ENCODE data around the gene EPG5.
"Not testable (repeated sequence)": the region's sequence is repeated elsewhere in the genome, so short reads cannot be mapped to it uniquely, and the experiment has no call there.

The EPG5 gene

GRCh38 chr18:45836242-45837205 lies 130.6 kb downstream of the EPG5 start:
- no peak for DNase-seq

- no peak for DNase-seq
Measured at GRCh38 chr18:45835057-45835636, 132.0 kb downstream of the EPG5 start.

GRCh38 chr18:45834306-45834705 lies 132.8 kb downstream of the EPG5 start:
- DNase-seq: no peak

GRCh38 chr18:45833846-45834245 lies 133.3 kb downstream of the EPG5 start:
- DNase-seq: no peak

- no peak for DNase-seq
Measured at GRCh38 chr18:45830917-45831316, 136.2 kb downstream of the EPG5 start.

GRCh38 chr18:45829855-45830254 lies 137.3 kb downstream of the EPG5 start:
- no peak for DNase-seq

- DNase-seq: no peak
Measured at GRCh38 chr18:45828917-45829811, 138.0 kb downstream of the EPG5 start.

- not testable (repeated sequence) for DNase-seq
Measured at GRCh38 chr18:45826716-45827115, 140.4 kb downstream of the EPG5 start.

GRCh38 chr18:45826084-45826483 lies 141.0 kb downstream of the EPG5 start:
- DNase-seq: no peak

- DNase-seq: no peak
Measured at GRCh38 chr18:45825258-45826044, 141.7 kb downstream of the EPG5 start, which contains the start of gene SIGLEC15. Gene SIGLEC15, plus strand, starts transcription at chr18:45825675. Its CDS starts 54 bp downstream, at chr18:45825729.

GRCh38 chr18:45821711-45822110 lies 145.4 kb downstream of the EPG5 start:
- DNase-seq: no peak

GRCh38 chr18:45821026-45821425 lies 146.1 kb downstream of the EPG5 start:
- no peak for DNase-seq

- DNase-seq: no peak
Measured at GRCh38 chr18:45820106-45820745, 146.9 kb downstream of the EPG5 start.

- not testable (repeated sequence) for DNase-seq
Measured at GRCh38 chr18:45818765-45819164, 148.4 kb downstream of the EPG5 start.

GRCh38 chr18:45817543-45817942 lies 149.6 kb downstream of the EPG5 start:
- DNase-seq: no peak

GRCh38 chr18:45814733-45815132 lies 152.4 kb downstream of the EPG5 start:
- not testable (repeated sequence) for DNase-seq

- peak; percentile 89 for DNase-seq
Measured at GRCh38 chr18:45807144-45807543, 160.0 kb downstream of the EPG5 start.

GRCh38 chr18:45806226-45806625 lies 160.9 kb downstream of the EPG5 start:
- DNase-seq: no peak

GRCh38 chr18:45805551-45805950 lies 161.6 kb downstream of the EPG5 start:
- DNase-seq: no peak

- DNase-seq: no peak
Measured at GRCh38 chr18:45802814-45803492, 164.2 kb downstream of the EPG5 start.

GRCh38 chr18:45801416-45802004 lies 165.6 kb downstream of the EPG5 start:
- no peak for DNase-seq

Measured in NCI-H1436 (cell line).